Sigmoid colon (tissue), 7 donors: ENCODE measurements around the gene SYNCRIP. TPM values are rescaled to one million over a fixed set of nuclear protein-coding genes. Genes with fewer than 3 reads are reported as not detected.

Experiments
- DNase-seq: peaks from one replicate; pipeline ENCODE4 v3.0.0-alpha.2; 2019
- H3K27ac ChIP-seq, 4 donors: fragments of 200-600 bp; sonication (generic); one replicate each; pipeline ENCODE4 v1.5.1; 2016 to 2019; ENCODE audit warnings: mild to moderate bottlenecking in 1 of 4
- H3K27me3 ChIP-seq, 3 donors: fragments of 200-600 bp; sonication (generic); one replicate each; pipeline ENCODE4 v1.5.1; 2019; ENCODE audit warnings: mild to moderate bottlenecking in 1 of 3
- H3K36me3 ChIP-seq, 4 donors: fragments of 200-600 bp; sonication (generic); one replicate each; pipeline ENCODE4 v1.5.1; 2016 to 2019
- H3K4me1 ChIP-seq, 4 donors: fragments of 200-600 bp; sonication (generic); one replicate each; pipeline ENCODE4 v1.5.1; 2017 to 2019
- H3K4me3 ChIP-seq, 4 donors: fragments of 200-600 bp; sonication (generic); one replicate each; pipeline ENCODE4 v1.5.1; 2017 to 2019; ENCODE audit warnings: mild to moderate bottlenecking in 2 of 4, moderate library complexity in 1 of 4
- H3K9me3 ChIP-seq, 4 donors: fragments of 200-600 bp in 3 of 4; sonication (generic) in 3 of 4; one replicate each; pipeline versions ENCODE4 v1.5.1 to v1.6.1; 2013 to 2019
- CTCF ChIP-seq, 4 experiments: fragments of 450-650 bp in 3 of 4; fragments of 200-600 bp in 1 of 4; IDR thresholded peaks; one replicate each; pipeline ENCODE4 v1.5.1; 2016 to 2019; ENCODE audit warnings: antibody characterized with exemption in 4 of 4, mild to moderate bottlenecking in 3 of 4, moderate library complexity in 2 of 4
- EP300 ChIP-seq, 4 donors: sonication (generic); formaldehyde crosslinking; IDR thresholded peaks; one replicate each; pipeline ENCODE4 v1.6.1; 2017; ENCODE audit warnings: antibody characterized with exemption in 4 of 4
- POLR2A ChIP-seq, 2 donors: fragments of 450-650 bp; IDR thresholded peaks; one replicate each; pipeline ENCODE4 v1.6.1; 2016; ENCODE audit warnings: antibody characterized with exemption in 2 of 2, mild to moderate bottlenecking in 2 of 2, moderate library complexity in 2 of 2
- POLR2AphosphoS5 ChIP-seq, 4 donors: sonication (generic); formaldehyde crosslinking; IDR thresholded peaks; one replicate each; pipeline ENCODE4 v1.6.1; 2017; ENCODE audit warnings: antibody characterized with exemption in 4 of 4
- WGBS, 2 donors: extraction: QIAGEN DNeasy Blood & Tissue Kit; methylation state at CpG; one replicate each; pipeline ENCODE4 v1.1.7; 2013; 5-methylcytosine and 5-hydroxymethylcytosine counted together
- intact Hi-C: fragments of 100-400 bp; cut with DNase I; formaldehyde crosslinking; loops from one replicate; pipeline ENCODE4 v1.15.1; 2023
- polyA plus RNA-seq, 3 donors: library from polyadenylated mRNA; stranded (reverse); fragments of 200-250 nt; gene quantifications; one replicate each; pipeline ENCODE4 v1.2.3, GENCODE V29; 2013
- total RNA-seq, 4 donors: library from RNA; depleted of rRNA; stranded (reverse); fragments of >200 nt; gene quantifications; one replicate each; pipeline ENCODE4 v1.1.0, GENCODE V29; 2016
- donor health status: healthy with polysubstance abuse.
- donor health status: Bipolar disorder and iron deficiency.
- donor health status: healthy.

The SYNCRIP gene
- total and polyA plus RNA-seq, 7 donors: 23.1 to 84.3 (median 71.6) TPM

- no peak for DNase-seq
- Histone ChIP-seq H3K27ac (no peak overlapping the region), H3K4me3 (no peak overlapping the region), H3K27me3 (no peaks in the 10 kb centered on the region), H3K9me3 (no peaks in the 10 kb centered on the region), H3K4me1 (peaks cover 0 to 4% (median 2%) of the 10 kb centered on the region in 4 donors), H3K36me3 (peaks cover 24 to 90% (median 41%) of the 10 kb centered on the region in 4 donors)
- intact Hi-C loops: no loop called here
- 88 to 91% methylated on average over 2 of the region's 2 CpGs for WGBS, 2 donors
- TF ChIP-seq EP300 (IDR thresholded peaks at IDR 0.05) (no peak), CTCF (IDR thresholded peaks at IDR 0.05) (no peak), POLR2A (IDR thresholded peaks at IDR 0.05) (no peak), POLR2AphosphoS5 (IDR thresholded peaks at IDR 0.05) (no peak)
Measured at GRCh38 chr6:85620308-85620707, 22.4 kb downstream of the SYNCRIP start.

GRCh38 chr6:85614780-85615179, 27.9 kb downstream of the SYNCRIP start:
- H3K4me3 ChIP-seq: no peak overlapping the region
- no peaks in the 10 kb centered on the region for H3K27me3 ChIP-seq
- no peak for DNase-seq
- TF ChIP-seq EP300 (IDR thresholded peaks at IDR 0.05) (no peak), POLR2AphosphoS5 (IDR thresholded peaks at IDR 0.05) (peak in 1 of 4 donors; percentile 2)
- WGBS, 2 donors: 97 to 98% methylated on average over 17 of the region's 17 CpGs
- intact Hi-C loops: no loop called here
- H3K36me3 ChIP-seq: peaks cover 25 to 99% (median 43%) of the 10 kb centered on the region in 4 donors
- no peaks in the 10 kb centered on the region for H3K9me3 ChIP-seq
- H3K27ac ChIP-seq: no peak overlapping the region
- H3K4me1 ChIP-seq: peaks cover 0 to 13% (median 7%) of the 10 kb centered on the region in 4 donors

GRCh38 chr6:85612690-85613474, 29.8 kb downstream of the SYNCRIP start:
- H3K27me3 ChIP-seq: no peaks in the 10 kb centered on the region
- intact Hi-C loops: no loop called here
- peaks cover 24 to 86% (median 37%) of the 10 kb centered on the region in 4 donors for H3K36me3 ChIP-seq
- H3K4me3 ChIP-seq: no peak overlapping the region
- no peaks in the 10 kb centered on the region for H3K9me3 ChIP-seq
- H3K27ac ChIP-seq: no peak overlapping the region
- no peak for TF ChIP-seq POLR2A (IDR thresholded peaks at IDR 0.05)
- TF ChIP-seq POLR2AphosphoS5 (IDR thresholded peaks at IDR 0.05): no peak
- no peak for TF ChIP-seq CTCF (IDR thresholded peaks at IDR 0.05)
- no peak for TF ChIP-seq EP300 (IDR thresholded peaks at IDR 0.05)
- H3K4me1 ChIP-seq: peaks cover 0 to 13% (median 7%) of the 10 kb centered on the region in 4 donors
- 91 to 95% methylated on average over 4 of the region's 4 CpGs for WGBS, 2 donors
- DNase-seq: no peak

- Histone ChIP-seq H3K4me1 (peaks cover 0 to 13% (median 7%) of the 10 kb centered on the region in 4 donors), H3K36me3 (peaks cover 14 to 62% (median 23%) of the 10 kb centered on the region in 4 donors), H3K9me3 (no peaks in the 10 kb centered on the region), H3K27ac (no peak overlapping the region), H3K27me3 (no peaks in the 10 kb centered on the region), H3K4me3 (no peak overlapping the region)
- 88 to 94% methylated on average over 2 of the region's 2 CpGs for WGBS, 2 donors
- no peak for DNase-seq
- intact Hi-C loops: no loop called here
- TF ChIP-seq EP300 (IDR thresholded peaks at IDR 0.05) (no peak), POLR2A (IDR thresholded peaks at IDR 0.05) (no peak)
Measured at GRCh38 chr6:85610182-85610895, 32.3 kb downstream of the SYNCRIP start.

GRCh38 chr6:85602100-85602499, 40.6 kb downstream of the SYNCRIP start:
- TF ChIP-seq CTCF (IDR thresholded peaks at IDR 0.05): no peak
- TF ChIP-seq POLR2A (IDR thresholded peaks at IDR 0.05): no peak
- TF ChIP-seq POLR2AphosphoS5 (IDR thresholded peaks at IDR 0.05): no peak
- TF ChIP-seq EP300 (IDR thresholded peaks at IDR 0.05): no peak
- H3K27ac ChIP-seq: no peak overlapping the region
- intact Hi-C loops: no loop called here
- H3K9me3 ChIP-seq: no peaks in the 10 kb centered on the region
- DNase-seq: no peak
- WGBS, 2 donors: 82 to 93% methylated on average over 4 of the region's 4 CpGs
- no peaks in the 10 kb centered on the region for H3K4me1 ChIP-seq
- no peak overlapping the region for H3K4me3 ChIP-seq
- H3K27me3 ChIP-seq: no peaks in the 10 kb centered on the region
- H3K36me3 ChIP-seq: peaks cover 0 to 4% (median 0%) of the 10 kb centered on the region in 4 donors
